GM21576 (cell line): ENCODE data around the gene ADARB1.

Source experiments
- ATAC-seq: cut with Tn5 transposase; IDR thresholded peaks from one replicate; pipeline ENCODE4 v1.9.1; 2021; ENCODE audit warnings: mild to moderate bottlenecking, moderate library complexity; ENCODE audit not compliant: unreplicated experiment

The ADARB1 gene

GRCh38 chr21:45246386-45247320, 172.3 kb downstream of the ADARB1 start:
- ATAC-seq: no peak

- no peak for ATAC-seq
These were observed 174.0 kb downstream of the ADARB1 start for GRCh38 chr21:45248301-45248892.

DNA sequence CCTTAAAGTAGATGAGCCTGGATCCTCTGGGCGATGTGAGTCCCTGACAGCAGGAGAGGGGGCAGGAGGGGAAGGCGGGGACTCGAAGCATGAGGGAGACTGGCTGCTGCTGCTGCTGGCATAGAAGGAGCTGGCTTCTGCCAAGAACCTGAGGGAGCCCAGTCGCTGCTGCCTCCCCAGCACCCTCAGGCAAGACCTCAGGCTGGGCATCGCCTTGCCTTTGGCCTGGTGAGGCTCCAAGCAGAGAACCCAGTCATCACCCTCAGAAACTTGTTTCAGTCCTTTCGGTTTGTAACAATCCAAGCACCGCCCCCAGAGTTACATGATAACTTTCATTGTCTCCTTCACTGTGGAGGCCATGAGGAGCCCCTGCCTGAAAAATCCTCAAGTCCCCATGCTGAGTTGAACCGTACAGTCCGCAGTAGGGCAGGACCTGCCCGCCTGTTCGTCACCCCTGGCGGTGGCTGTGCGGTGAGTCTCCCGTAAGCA, 174.6 kb downstream of the ADARB1 start:
- ATAC-seq: no peak

DNA sequence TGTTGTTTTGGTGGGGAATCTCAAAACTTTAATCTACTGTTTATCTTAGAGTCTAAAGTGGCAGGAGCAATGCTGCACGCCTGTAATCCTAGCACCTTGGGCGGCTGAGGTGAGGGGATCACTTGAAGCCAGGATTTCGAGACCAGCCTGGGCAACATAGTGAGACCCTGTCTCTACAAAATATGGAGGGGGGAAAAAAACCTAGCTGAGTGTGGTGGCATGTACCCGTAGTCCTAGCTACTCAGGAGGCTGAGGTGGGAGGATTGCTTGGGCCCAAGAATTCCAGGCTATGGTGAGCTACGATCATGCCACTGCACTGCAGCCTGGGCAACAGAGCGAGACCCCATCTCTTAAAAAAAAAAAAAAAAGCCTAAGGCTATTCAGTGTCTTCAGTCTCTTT, 175.2 kb downstream of the ADARB1 start:
- no peak for ATAC-seq

GRCh38 chr21:45250272-45250671, 175.9 kb downstream of the ADARB1 start:
- ATAC-seq: no peak

DNA sequence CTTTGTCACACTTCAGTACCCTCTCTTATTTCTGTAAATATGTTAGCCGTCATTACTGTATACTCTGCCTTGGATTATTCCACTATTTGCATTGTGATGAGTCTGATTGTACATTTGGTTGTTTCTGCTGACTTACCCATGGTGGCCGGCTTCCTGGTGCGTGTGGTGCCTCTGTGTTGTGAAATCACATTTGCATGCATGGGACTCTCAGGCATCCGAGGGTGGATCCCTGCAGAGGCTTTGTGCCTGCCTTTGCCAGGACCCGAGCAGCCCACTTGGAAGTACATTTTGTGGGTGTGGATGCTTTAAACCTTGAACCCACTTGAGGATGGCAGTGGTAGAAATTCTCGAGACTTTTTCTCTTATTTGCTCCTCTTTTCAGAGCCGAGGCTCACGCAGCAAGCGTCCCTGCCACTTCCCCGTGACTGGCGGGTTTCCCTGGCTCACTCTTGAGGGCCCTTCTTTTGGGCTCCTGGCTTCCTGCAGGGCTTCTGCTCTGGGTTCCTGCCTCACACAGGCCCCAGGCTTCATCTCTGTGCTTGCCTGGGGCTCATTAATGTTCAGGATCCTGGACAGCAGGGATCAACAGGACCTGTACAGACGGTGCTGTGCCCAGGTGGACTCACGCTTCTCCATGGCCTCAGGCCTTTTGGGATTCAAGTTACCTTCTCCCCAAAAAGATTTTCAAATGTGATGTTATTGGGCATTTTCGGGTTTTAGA, 176.7 kb downstream of the ADARB1 start:
- ATAC-seq: no peak

- ATAC-seq: no peak
These were observed 177.5 kb downstream of the ADARB1 start for GRCh38 chr21:45251635-45252447.

DNA sequence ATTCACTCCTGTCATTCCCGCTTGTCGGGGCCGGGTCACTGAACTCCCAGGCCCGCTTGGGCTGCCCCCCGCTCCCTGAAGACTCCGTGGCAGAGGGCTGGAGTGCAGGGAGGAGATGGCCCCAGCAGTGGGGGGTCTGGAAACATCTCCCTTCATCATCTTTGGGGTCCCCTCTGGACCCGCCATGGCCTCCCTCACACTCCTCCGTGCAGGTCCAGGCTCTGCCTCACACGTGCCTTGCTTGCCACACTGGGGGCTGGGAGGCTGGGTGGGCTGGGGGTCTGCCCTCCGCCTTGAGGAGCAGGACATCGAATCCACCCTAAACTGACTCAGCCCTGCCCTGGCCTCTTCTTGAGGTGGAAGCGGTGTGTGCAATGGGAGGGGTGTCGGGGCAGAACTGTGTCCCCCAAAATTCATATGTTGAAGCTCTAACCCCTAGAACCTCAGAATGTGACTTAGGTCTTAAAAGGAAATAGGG, 178.1 kb downstream of the ADARB1 start:
- ATAC-seq: no peak

DNA sequence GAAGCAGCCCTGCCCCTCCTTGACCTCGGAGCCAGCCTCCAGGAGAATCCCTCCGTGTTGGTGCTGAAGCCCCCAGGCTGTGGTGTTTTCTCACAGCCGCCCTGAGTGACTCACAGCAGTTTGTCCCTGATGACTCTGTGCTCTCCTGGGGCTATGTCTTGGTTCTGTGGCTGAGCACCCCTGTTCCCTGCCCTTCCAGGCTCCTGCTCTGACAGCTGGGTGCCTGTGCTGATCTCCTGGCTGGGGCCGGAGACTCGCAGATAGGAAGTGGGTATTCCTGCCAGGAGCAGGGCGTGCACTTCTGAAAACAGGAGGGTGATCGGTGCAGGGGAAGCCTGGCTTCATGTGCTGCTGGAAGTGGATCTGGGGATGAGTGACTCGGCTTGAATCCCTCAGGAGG, 178.8 kb downstream of the ADARB1 start:
- ATAC-seq: no peak

DNA sequence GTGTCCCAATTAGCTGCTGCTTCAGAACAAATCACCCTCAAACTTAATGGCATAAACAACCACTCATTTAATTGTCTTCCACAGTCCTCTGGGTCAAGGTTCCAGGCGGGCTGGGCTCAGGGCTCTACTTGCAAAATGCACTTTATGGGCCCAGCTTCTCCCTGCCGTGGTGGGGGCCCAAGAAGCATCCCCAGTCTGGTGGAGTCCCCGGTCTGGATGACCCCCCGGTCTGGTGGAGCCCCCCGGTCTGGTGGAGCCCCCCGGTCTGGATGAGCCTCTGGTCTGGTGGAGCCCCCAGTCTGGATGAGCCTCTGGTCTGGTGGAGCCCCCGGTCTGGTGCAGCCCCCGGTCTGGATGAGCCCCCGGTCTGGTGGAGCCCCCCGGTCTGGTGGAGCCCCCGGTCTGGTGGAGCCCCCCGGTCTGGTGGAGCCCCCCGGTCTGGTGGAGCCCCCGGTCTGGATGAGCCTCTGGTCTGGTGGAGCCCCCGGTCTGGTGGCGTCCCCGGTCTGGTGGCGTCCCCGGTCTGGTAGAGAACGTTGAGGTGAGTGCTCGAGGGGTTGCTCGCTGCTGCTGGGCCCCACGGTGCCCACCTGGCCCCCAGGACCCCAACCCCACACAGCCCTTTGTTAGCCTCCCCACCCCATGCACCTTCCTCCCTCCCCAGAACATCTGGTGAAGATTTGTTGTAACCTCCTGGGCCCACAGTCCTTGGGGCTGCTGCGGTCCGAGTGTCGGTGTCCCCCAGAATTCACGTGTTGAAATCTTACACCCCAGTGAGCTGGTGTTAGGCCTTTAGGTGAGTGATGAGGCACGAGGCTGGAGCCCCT, 179.5 kb downstream of the ADARB1 start:
- no peak for ATAC-seq

- ATAC-seq: no peak
These were observed 180.1 kb downstream of the ADARB1 start for GRCh38 chr21:45254460-45254930.

DNA sequence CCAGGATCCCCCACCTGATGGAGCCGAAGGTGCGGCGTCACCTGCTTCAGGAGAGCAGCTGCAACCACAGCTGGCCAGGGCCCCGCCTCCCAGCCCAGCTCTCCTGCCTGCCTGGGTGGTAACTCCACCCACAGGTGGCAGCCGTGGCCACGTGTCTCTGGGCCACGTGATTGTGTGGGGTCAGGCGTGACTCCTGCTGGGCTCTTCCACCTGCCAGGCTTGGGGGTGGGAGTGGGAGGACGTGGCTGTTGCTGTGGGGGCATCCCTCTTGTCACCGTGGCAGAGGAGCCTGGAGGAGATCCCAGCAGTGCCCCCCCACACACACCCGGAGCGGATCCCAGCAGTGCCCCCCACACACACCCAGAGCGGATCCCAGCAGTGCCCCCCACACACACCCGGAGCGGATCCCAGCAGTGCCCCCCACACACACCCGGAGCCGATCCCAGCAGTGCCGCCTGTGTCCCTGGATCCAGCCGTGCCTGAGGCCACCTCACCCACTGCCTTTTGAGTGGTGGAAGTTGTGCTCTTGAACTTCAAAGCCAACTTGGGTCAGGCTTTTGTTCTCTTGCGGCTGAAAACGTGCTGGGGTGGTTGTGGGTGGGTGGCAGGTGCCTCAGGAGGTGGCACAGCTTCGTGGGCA, 181.1 kb downstream of the ADARB1 start:
- no peak for ATAC-seq

DNA sequence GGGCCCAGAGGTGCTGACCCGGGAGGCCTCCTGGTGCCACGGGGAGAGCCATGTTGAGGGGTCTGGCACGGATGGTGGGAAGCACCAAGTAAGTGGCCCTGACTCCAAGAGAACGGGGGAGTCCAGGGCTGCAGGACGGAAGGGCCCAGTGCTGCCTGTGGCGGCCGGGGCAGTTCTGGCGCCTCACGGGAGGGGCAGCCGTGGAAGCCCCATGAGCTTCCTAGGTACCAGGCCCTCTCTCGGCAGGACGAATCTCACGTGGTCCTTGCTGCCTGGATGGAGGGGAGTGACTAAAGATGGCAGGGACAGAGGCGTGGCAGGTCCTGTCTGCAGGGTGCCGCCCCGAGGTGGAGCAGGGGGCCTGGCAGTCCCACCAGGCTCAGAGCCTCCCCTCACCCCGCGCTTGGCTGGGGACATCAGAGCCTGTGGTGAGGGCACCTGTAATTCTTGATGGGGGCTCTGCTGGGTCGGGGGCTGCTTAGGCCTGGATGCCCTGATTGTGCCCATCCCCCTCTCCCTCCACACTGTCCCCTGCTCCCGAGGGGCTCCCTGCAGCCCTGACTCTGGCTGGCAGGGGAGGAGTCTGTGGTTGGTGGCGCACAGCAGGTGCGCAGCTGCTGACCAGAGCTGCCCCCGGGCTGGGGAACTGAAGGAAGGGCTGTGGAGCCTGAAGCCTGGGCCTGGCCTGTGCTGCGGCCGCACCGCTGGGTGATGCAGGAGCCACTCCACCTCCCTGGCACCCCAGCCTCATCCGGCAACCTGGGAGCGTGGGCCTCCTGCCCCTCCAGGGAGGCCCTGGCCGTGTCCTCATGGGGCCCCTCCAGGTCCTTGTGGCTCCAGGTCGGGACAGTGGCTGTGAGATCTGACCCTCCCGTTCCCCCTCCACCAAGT, 181.9 kb downstream of the ADARB1 start:
- ATAC-seq: no peak

DNA sequence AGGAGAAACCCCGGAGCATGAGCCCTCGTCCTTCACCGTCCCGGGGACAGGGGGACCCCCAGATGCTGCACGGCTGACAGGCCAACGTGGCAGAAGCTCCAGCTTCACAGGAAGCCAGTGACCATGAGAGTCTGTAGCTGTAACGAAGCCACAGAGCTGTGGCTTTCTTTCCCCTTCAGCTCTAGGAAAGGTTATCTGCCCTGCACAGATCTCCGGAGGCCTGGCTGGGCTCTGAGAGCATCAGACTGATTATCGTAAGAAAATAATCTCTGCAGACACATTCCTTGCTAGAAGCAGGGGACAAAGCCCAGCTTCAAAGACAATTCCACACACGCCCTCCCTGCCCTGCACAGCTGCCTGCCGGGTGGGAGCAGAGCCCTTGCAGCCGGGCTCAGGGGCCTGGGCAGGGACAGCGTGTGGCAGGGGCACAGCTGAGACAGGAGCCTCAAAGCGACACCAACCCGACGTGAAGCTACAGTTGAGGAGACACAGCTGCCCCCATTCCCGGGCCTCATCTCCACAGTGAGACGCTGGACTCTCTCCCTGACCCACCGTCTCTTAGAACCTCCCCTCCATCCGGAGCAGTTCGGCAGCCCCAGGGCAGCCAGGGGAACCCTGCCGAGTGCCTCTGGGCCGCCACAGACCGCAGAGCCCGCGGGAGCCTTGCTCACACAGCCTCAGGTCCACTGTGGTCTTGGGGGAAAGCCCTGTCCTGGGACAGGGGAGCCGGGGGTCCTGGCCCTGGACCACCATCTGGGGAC, 182.7 kb downstream of the ADARB1 start:
- no peak for ATAC-seq

GRCh38 chr21:45257673-45258341, 183.4 kb downstream of the ADARB1 start:
- no peak for ATAC-seq

- ATAC-seq: no peak
These were observed 184.1 kb downstream of the ADARB1 start for GRCh38 chr21:45258466-45258865.
